LoVo (cell line): Measurements from ENCODE around the gene HES4.
"Not testable (repeated sequence)": the region's sequence is repeated elsewhere in the genome, so short reads cannot be mapped to it uniquely, and the experiment has no call there.

Experiments used
- DNase-seq: peaks from one replicate; pipeline ENCODE4 v3.0.0-alpha.2; 2016; ENCODE audit warnings: low spot score

HES4 gene

GRCh38 chr1:1033009-1033587, 33.2 kb upstream of the HES4 start:
- DNase-seq = no peak

DNA sequence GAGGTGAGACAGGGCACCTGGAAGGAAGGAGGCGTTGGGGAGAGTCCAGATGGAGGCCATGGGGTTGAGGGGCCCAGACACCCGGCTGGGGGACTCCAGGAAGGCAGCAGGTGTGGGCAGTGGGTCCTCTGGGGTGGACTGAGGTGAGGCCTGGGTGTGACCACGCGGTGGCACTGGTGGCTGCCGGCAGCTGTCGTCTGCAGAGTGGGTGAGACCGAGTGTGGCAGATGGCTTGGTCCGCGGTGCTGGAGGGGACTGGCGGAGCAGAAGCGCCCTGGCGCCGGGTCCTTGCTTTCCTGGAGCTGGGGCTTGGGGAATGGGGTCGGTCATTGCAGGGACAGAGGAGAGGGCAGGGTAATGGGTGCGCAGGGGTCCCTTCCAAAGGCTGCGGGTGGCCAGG, 32.5 kb upstream of the HES4 start:
- DNase-seq = no peak

DNA sequence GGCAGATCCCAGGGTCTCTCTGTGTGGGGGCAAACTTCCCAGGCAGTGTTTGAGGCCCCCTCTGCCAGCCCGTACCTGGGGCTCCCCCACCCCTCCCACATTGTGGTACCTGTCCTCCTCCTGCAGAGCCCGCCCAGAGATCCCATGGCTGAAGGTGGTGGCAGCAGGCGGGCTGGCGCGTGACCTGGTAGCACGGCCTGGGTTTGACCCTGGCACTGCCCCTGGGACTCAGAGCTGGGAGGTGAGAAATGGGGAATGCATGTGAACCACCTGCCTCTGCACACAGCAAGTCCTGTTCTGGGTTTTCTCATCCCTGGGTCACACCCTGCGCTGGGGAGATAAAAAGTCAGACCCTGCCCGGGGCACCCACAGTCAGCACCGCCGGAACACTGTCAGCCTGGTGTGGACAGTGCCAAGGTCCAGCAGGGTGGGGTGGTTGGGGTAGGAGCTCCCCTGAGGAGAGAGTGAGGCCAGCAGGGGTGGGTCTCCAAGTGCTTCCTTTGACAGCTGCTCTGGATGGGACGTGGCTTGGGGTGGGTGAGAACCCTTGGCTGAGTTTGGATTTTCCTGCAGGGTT, 31.9 kb upstream of the HES4 start:
- no peak for DNase-seq

GRCh38 chr1:1030867-1031658, 31.2 kb upstream of the HES4 start:
- DNase-seq = not testable (repeated sequence)

GRCh38 chr1:1027791-1028190, 27.9 kb upstream of the HES4 start:
- DNase-seq = no peak

DNA sequence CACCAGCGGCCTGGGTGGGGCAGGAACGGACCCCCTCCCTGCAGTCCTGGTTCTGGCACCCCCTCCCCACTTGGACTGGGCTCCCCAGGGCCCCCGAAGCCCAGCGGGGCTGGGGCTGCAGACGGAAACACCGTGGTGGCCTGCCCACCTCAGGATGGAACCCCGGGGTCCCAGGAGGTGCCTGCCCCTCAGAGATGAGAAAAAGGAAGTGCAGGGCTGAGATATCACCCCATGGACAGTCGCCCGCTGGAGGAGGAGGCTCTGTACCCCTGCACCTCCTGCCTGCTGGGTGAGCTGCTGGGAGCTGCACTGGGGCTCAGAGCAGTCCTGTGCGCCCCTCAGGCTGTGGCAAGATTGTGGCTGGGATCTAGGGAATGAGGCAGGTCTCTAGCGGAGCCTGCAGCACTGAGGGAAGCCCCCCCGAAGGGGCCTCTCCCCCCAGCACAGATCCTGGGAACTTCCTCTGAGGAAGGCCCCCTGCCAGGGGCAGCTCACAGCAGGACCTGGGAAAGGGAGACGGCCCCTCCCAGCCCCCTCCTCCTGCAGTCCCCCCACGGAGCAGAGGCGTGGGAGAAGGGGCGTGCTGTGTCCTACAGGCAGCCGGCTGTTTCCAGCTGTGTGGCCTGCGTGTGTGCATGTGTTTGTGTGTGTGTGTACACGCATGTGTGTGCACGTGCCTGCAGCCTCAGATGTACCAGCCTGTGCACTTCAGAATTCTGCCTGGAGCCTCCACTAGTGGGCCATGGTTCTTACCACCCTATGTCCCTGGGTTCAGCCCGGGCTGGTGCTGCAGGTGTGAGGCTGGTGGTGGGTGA, 26.9 kb upstream of the HES4 start:
- no peak for DNase-seq

DNA sequence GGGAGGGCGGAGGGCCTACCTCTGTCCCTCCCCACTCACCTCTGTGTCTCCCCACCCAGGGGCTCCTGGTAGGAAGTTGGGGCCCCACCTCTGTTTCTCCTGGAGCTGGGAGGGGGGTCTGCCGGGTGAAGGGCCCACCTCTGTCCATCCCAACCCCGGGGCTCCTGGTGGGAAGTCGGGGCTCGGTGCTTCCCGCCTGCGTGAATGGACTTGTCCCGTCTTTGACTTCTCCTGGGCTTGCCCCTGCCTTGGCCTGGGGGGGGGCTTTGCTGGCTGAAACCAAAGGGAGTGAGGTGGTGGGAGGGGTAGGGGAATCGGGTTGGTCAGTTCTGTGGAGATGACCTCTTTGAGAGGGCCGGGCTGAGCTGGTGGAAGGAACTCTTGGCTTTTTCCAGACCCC, 25.8 kb upstream of the HES4 start:
- DNase-seq = no peak

DNA sequence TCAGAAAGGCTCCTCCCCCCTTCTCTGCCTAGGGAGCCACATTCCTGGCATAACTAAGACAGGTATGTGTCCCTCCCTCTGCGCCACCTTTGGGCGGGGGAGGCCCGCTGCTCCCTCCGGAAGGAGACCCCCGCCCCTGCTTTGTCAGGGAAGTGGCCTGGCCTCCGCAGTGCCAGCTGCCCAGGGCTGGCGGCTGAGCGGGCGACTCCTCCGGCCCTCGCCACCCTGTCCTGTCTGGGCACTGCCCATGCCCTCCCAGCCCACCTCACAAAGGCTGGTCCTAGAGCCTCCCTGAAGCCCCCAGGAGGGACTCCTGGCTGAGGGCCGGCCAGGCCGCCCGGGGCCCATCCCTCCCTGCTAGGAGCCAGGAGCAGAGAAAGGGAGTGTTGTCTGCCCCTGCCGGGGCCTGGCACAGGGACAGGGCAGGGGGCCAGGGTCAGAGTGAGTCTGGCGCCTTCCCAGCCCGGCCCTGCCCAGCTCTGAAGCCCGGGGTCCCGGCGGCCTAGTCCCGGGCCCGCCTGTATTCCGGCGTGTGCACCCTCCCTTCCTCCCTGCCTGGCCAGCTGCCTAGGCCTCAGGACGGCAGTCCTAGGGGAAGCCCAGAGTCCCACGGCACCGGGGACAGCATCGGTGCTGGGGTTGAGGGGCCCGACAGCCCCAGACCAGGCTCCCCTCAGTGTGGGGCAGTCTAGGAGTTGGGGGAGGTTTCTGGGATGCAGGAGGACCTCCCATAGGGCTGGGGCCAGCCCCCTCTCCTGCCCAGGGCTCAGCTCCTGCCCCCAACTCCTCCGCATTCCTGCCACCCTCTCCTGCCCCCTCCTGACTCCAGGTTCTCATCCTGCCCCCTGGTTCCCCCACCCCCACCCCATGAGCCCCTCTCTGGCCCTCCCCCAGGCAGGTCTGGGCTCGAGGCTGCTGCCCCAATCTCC, 25.1 kb upstream of the HES4 start:
- DNase-seq = peak; percentile 72

DNA sequence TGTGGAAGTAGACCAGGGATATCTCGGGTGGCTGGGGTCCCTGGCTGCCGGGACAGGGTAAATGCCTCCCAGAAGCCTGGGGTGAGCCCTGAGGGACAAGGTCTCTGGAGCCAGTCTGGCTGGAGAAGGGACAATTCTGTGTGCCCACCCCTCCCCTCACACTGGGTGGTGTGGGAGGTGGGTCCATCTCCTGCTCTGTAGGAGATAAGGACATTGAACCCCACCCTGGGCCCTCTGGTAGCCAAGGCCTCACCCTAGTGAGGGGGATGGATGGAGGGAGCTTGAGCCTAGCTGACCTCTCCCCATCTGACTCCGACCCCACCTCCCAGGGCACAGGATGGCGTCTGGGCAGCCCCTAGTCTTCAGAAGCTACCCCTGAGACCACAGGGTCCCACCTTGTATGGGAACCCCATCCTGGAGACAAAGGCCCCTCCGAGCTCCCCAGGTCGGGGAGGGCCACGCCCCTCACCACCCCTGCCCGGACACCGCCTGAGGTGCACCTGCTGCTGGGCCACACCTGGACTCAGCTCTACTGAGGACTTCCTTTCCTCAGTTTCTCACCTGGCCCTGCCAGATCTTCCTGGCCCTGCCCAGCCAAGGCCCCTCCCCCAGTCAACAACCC, 24.4 kb upstream of the HES4 start:
- no peak for DNase-seq

DNA sequence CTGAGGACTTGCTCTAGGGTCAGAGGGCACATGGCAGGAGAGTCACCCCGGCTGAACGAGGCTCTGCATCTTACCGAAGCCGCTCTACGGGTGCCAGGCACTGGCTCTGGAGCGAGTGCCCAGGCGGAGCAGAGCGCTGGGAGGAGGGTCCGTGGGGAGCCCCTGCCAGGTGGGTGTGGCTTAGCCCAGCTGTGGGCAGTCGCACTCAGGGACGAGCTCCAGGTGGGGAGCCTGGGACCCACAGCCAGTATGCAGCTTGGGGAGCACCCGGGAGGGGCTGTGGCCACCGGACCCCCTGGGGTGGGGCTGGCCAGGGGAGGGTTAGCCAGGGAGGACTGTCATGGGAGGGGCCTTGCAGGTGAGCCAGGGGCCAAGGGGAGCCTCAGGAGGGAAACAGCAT, 23.8 kb upstream of the HES4 start:
- no peak for DNase-seq

GRCh38 chr1:1022302-1023009, 22.6 kb upstream of the HES4 start:
- DNase-seq = no peak

DNA sequence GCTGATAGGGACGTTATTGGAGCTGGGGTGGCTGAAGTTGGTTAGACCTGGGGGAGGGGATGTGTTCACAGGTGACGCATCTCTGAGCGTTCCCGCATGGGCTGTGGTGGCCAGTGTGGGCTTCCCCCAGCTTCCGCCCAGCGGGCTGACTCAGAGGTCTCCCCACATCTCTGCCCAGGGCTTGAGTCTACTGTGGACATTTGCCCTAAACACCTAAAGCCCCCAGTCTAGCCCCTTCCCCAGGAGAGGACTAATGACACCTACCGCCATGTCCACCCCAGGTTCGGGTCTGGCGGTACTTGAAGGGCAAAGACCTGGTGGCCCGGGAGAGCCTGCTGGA, 22.0 kb upstream of the HES4 start:
- DNase-seq = no peak

DNA sequence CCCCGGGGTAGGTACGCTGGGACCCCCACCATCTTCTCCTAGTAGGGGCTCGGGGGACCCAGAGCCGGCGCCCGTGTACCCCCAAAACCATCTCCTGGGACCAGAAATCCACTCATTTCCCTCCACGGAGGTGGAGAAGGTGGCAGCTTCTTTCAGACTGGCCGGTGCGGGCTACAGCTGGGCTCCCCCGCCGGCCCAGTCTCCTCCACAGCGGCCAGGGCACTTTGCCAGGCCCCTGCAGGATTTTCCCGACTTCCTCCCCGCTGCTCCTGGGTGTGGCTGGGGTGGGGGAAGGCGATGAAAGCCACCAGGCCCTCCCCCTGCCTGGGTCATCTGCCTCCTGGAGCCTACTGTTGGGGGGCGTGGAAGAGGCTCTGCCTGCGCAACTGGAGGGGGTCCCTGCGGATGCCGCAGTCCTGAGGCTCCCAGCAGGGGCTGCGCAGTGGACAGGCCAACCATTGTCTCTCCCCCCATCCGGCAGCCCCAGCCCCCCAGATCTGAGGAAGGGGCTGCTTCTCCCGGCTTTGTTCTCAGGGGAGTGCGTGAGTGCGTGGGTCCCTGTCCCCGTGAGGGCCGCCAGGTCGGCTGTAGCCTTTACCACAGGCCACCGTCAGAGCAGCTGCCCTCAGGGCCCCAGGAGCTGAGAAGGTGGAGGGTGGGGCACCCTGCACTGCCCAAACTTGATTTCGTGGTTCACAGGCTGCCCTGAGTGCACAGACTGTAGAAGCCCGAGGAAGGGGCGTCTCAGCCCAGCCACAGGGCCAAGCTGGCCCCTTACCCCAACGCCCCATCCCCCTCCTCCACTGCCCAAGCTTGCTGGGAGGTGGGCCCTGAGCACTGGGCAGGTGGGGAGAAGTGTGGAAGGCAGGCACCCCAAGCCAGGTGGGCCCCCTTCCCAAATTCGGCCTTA, 21.4 kb upstream of the HES4 start:
- DNase-seq = peak; percentile 62

DNA sequence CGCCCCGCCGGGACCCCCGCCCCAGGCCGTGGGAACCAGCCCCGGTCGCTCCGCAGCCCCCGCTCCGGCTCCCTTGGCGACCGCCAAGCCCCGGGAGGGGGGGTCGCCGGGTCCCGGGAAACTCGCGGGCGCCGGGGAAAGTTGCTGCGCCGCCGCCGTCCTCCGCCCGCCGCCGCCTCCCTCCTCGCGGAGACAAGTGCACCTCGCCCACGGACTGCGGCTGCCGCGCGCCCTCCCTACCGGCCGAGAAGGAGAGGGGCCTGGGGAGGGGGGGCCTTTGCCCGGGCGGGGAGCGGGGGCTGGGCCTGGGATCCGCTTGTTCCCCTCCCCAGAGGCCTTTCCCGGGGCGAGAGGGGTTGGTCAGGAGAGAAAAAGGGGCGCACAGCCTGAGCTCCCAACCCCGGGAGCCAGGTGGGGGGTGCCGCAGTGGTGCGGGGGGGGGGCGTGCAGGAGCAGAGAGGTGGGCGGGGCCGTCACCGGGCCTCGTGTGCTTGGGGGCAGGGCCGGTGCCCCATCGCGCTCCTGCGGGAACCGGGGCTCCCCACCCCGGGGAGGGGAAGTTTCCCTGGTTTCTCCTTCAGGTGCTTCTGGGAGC, 20.6 kb upstream of the HES4 start:
- DNase-seq = peak; percentile 16

DNA sequence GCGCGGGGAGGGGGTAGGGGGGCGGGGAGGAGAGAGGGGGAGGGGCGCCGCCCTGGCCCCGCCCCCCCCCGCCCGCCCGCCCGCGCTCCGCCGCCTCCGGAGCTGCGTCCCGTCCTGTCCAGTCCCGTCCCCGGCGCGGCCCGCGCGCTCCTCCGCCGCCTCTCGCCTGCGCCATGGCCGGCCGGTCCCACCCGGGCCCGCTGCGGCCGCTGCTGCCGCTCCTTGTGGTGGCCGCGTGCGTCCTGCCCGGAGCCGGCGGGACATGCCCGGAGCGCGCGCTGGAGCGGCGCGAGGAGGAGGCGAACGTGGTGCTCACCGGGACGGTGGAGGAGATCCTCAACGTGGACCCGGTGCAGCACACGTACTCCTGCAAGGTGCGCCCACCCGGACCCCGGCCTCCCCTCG, 20.1 kb upstream of the HES4 start, which contains the start of gene AGRN:
Gene AGRN (plus strand): TSS at position 121 of the 405 bp plus-strand sequence. CDS start 53 bp downstream, at position 174.
- peak; percentile 54 for DNase-seq

- DNase-seq = peak; percentile 89
Observed at GRCh38 chr1:1019122-1019999, 19.5 kb upstream of the HES4 start.

GRCh38 chr1:1018321-1018685, 18.4 kb upstream of the HES4 start:
- DNase-seq = not testable (repeated sequence)
